ENCODE data around the gene RARS2.
"Not testable (repeated sequence)": the region's sequence is repeated elsewhere in the genome, so short reads cannot be mapped to it uniquely, and the experiment has no call there.

RARS2 gene

DNA sequence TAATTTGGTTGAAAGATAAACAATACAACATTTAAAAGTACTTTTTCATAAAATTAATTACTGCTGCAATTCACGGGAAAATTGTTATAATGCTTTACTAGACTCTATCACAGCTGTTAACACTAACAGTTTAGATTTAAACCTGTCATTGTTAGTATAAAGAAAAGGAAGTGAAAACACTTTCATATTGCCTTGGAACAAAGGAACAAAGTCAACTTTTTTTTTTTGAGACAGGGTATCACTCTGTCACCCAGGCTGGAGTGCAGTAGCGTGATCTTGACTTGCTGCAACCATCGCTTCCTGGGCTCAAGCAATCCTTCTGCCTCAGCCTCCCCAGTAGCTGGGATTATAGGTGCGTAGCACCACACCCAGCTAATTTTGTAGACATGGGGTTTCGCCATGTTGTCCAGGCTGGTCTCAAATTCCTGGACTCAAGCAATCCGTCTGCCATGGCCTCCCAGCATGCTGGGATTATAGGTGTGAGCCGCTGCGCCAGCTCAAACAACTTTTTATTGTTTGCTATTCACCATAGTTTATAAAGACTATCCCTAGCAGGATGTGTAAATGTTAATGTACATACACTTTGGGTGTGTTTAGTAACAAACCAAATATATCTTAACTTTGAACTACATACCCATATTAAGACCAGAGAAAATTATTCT lies 94.9 kb downstream of the RARS2 start:
- TF ChIP-seq, protein P1, sequence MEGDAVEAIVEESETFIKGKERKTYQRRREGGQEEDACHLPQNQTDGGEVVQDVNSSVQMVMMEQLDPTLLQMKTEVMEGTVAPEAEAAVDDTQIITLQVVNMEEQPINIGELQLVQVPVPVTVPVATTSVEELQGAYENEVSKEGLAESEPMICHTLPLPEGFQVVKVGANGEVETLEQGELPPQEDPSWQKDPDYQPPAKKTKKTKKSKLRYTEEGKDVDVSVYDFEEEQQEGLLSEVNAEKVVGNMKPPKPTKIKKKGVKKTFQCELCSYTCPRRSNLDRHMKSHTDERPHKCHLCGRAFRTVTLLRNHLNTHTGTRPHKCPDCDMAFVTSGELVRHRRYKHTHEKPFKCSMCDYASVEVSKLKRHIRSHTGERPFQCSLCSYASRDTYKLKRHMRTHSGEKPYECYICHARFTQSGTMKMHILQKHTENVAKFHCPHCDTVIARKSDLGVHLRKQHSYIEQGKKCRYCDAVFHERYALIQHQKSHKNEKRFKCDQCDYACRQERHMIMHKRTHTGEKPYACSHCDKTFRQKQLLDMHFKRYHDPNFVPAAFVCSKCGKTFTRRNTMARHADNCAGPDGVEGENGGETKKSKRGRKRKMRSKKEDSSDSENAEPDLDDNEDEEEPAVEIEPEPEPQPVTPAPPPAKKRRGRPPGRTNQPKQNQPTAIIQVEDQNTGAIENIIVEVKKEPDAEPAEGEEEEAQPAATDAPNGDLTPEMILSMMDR (IDR thresholded peaks at IDR 0.05; ENCODE audit: unreplicated experiment in 3 of 3) = no peak
- Mint-ChIP-seq H3K27ac (no peak overlapping the region), H3K9me3 (no peaks in the 10 kb centered on the region), H3K27me3 (ENCODE audit: low read depth) (no peaks in the 10 kb centered on the region), H3K4me3 (no peak overlapping the region), H3K36me3 (ENCODE audit: low read depth) (peaks cover 20% of the 10 kb centered on the region), H3K4me1 (no peaks in the 10 kb centered on the region)

GRCh38 chr6:87489326-87489725 lies 100.5 kb downstream of the RARS2 start:
- H3K27ac Mint-ChIP-seq; H3K4me3 Mint-ChIP-seq; H3K4me1 Mint-ChIP-seq; H3K9me3 Mint-ChIP-seq; H3K27me3 Mint-ChIP-seq (ENCODE audit: low read depth): not testable (repeated sequence)
- peaks cover 23% of the 10 kb centered on the region for H3K36me3 Mint-ChIP-seq (ENCODE audit: low read depth)

- Mint-ChIP-seq H3K4me3 (no peak overlapping the region), H3K9me3 (no peaks in the 10 kb centered on the region), H3K27ac (no peak overlapping the region), H3K27me3 (ENCODE audit: low read depth) (no peaks in the 10 kb centered on the region), H3K36me3 (ENCODE audit: low read depth) (peaks cover 29% of the 10 kb centered on the region), H3K4me1 (no peaks in the 10 kb centered on the region)
- TF ChIP-seq, protein P1 (IDR thresholded peaks at IDR 0.05; ENCODE audit: unreplicated experiment in 3 of 3) = no peak
Observed at GRCh38 chr6:87487555-87487954, 102.2 kb downstream of the RARS2 start.

GRCh38 chr6:87484491-87484890 lies 105.3 kb downstream of the RARS2 start:
- Mint-ChIP-seq H3K4me1 (no peaks in the 10 kb centered on the region), H3K27me3 (ENCODE audit: low read depth) (no peaks in the 10 kb centered on the region), H3K9me3 (no peaks in the 10 kb centered on the region), H3K4me3 (no peak overlapping the region), H3K36me3 (ENCODE audit: low read depth) (peaks cover 35% of the 10 kb centered on the region), H3K27ac (no peak overlapping the region)
- TF ChIP-seq, protein P1 (IDR thresholded peaks at IDR 0.05; ENCODE audit: unreplicated experiment in 3 of 3) = no peak

GRCh38 chr6:87483929-87484328 lies 105.9 kb downstream of the RARS2 start:
- H3K4me1 Mint-ChIP-seq = no peaks in the 10 kb centered on the region
- no peak overlapping the region for H3K4me3 Mint-ChIP-seq
- TF ChIP-seq, protein P1 (IDR thresholded peaks at IDR 0.05; ENCODE audit: unreplicated experiment in 3 of 3) = peak in 2 of 3 experiments; percentile 10 to 11

GRCh38 chr6:87482366-87482765 lies 107.4 kb downstream of the RARS2 start:
- Mint-ChIP-seq H3K9me3 (no peaks in the 10 kb centered on the region), H3K27me3 (ENCODE audit: low read depth) (no peaks in the 10 kb centered on the region), H3K4me3 (no peak overlapping the region), H3K4me1 (no peaks in the 10 kb centered on the region), H3K36me3 (ENCODE audit: low read depth) (peaks cover 51% of the 10 kb centered on the region), H3K27ac (no peak overlapping the region)
- TF ChIP-seq, protein P1 (IDR thresholded peaks at IDR 0.05; ENCODE audit: unreplicated experiment in 3 of 3) = no peak

More at GRCh38 chr6:87483929-87484328, 105.9 kb downstream of the RARS2 start:
- H3K27me3 Mint-ChIP-seq (ENCODE audit: low read depth) = no peaks in the 10 kb centered on the region
- H3K36me3 Mint-ChIP-seq (ENCODE audit: low read depth) = peaks cover 41% of the 10 kb centered on the region
- no peaks in the 10 kb centered on the region for H3K9me3 Mint-ChIP-seq
- H3K27ac Mint-ChIP-seq = no peak overlapping the region

All from nephron (organoid).